Sigmoid colon (tissue), 7 donors: Measurements from ENCODE around the gene CCDC171. TPM values are rescaled to one million over a fixed set of nuclear protein-coding genes. Genes with fewer than 3 reads are reported as not detected.
"Not testable (repeated sequence)": the region's sequence is repeated elsewhere in the genome, so short reads cannot be mapped to it uniquely, and the experiment has no call there.

Source experiments
- DNase-seq: peaks from one replicate; pipeline ENCODE4 v3.0.0-alpha.2; 2019
- H3K27ac ChIP-seq, 4 donors: fragments of 200-600 bp; sonication (generic); one replicate each; pipeline ENCODE4 v1.5.1; 2016 to 2019; ENCODE audit warnings: mild to moderate bottlenecking in 1 of 4
- H3K27me3 ChIP-seq, 3 donors: fragments of 200-600 bp; sonication (generic); one replicate each; pipeline ENCODE4 v1.5.1; 2019; ENCODE audit warnings: mild to moderate bottlenecking in 1 of 3
- H3K36me3 ChIP-seq, 4 donors: fragments of 200-600 bp; sonication (generic); one replicate each; pipeline ENCODE4 v1.5.1; 2016 to 2019
- H3K4me1 ChIP-seq, 4 donors: fragments of 200-600 bp; sonication (generic); one replicate each; pipeline ENCODE4 v1.5.1; 2017 to 2019
- H3K4me3 ChIP-seq, 4 donors: fragments of 200-600 bp; sonication (generic); one replicate each; pipeline ENCODE4 v1.5.1; 2017 to 2019; ENCODE audit warnings: mild to moderate bottlenecking in 2 of 4, moderate library complexity in 1 of 4
- H3K9me3 ChIP-seq, 4 donors: fragments of 200-600 bp in 3 of 4; sonication (generic) in 3 of 4; one replicate each; pipeline versions ENCODE4 v1.5.1 to v1.6.1; 2013 to 2019
- EP300 ChIP-seq, 4 donors: sonication (generic); formaldehyde crosslinking; IDR thresholded peaks; one replicate each; pipeline ENCODE4 v1.6.1; 2017; ENCODE audit warnings: antibody characterized with exemption in 4 of 4
- POLR2A ChIP-seq, 2 donors: fragments of 450-650 bp; IDR thresholded peaks; one replicate each; pipeline ENCODE4 v1.6.1; 2016; ENCODE audit warnings: antibody characterized with exemption in 2 of 2, mild to moderate bottlenecking in 2 of 2, moderate library complexity in 2 of 2
- POLR2AphosphoS5 ChIP-seq, 4 donors: sonication (generic); formaldehyde crosslinking; IDR thresholded peaks; one replicate each; pipeline ENCODE4 v1.6.1; 2017; ENCODE audit warnings: antibody characterized with exemption in 4 of 4
- WGBS, 2 donors: extraction: QIAGEN DNeasy Blood & Tissue Kit; methylation state at CpG; one replicate each; pipeline ENCODE4 v1.1.7; 2013; 5-methylcytosine and 5-hydroxymethylcytosine counted together
- intact Hi-C: fragments of 100-400 bp; cut with DNase I; formaldehyde crosslinking; loops from one replicate; pipeline ENCODE4 v1.15.1; 2023
- polyA plus RNA-seq, 3 donors: library from polyadenylated mRNA; stranded (reverse); fragments of 200-250 nt; gene quantifications; one replicate each; pipeline ENCODE4 v1.2.3, GENCODE V29; 2013
- total RNA-seq, 4 donors: library from RNA; depleted of rRNA; stranded (reverse); fragments of >200 nt; gene quantifications; one replicate each; pipeline ENCODE4 v1.1.0, GENCODE V29; 2016
- TF ChIP-seq, protein P1 (sequence below), 4 experiments: fragments of 450-650 bp in 3 of 4; fragments of 200-600 bp in 1 of 4; IDR thresholded peaks; one replicate each; pipeline ENCODE4 v1.5.1; 2016 to 2019; ENCODE audit warnings: antibody characterized with exemption in 4 of 4, mild to moderate bottlenecking in 3 of 4, moderate library complexity in 2 of 4
- donor health status: healthy with polysubstance abuse.
- donor health status: Bipolar disorder and iron deficiency.
- donor health status: healthy.

CCDC171 gene
- total and polyA plus RNA-seq, 7 donors, result 0.46 to 6.1 (median 2.9) TPM

- Histone ChIP-seq H3K4me1 (no peaks in the 10 kb centered on the region), H3K9me3 (no peaks in the 10 kb centered on the region), H3K27ac (no peak overlapping the region), H3K36me3 (no peaks in the 10 kb centered on the region), H3K27me3 (no peaks in the 10 kb centered on the region), H3K4me3 (no peak overlapping the region)
- intact Hi-C loops, result no loop called here
- TF ChIP-seq, protein P1, sequence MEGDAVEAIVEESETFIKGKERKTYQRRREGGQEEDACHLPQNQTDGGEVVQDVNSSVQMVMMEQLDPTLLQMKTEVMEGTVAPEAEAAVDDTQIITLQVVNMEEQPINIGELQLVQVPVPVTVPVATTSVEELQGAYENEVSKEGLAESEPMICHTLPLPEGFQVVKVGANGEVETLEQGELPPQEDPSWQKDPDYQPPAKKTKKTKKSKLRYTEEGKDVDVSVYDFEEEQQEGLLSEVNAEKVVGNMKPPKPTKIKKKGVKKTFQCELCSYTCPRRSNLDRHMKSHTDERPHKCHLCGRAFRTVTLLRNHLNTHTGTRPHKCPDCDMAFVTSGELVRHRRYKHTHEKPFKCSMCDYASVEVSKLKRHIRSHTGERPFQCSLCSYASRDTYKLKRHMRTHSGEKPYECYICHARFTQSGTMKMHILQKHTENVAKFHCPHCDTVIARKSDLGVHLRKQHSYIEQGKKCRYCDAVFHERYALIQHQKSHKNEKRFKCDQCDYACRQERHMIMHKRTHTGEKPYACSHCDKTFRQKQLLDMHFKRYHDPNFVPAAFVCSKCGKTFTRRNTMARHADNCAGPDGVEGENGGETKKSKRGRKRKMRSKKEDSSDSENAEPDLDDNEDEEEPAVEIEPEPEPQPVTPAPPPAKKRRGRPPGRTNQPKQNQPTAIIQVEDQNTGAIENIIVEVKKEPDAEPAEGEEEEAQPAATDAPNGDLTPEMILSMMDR (IDR thresholded peaks at IDR 0.05), result no peak
- TF ChIP-seq POLR2AphosphoS5 (IDR thresholded peaks at IDR 0.05) (no peak), EP300 (IDR thresholded peaks at IDR 0.05) (no peak), POLR2A (IDR thresholded peaks at IDR 0.05) (no peak)
- WGBS, 2 donors, result 91 to 94% methylated on average over 3 of the region's 3 CpGs
- DNase-seq, result no peak
Observed at GRCh38 chr9:15522130-15522755, 30.6 kb upstream of the CCDC171 start.

GRCh38 chr9:15524845-15525455 is 27.9 kb upstream of the CCDC171 start:
- no peak for DNase-seq
- no peak overlapping the region for H3K4me3 ChIP-seq
- H3K27me3 ChIP-seq, result no peaks in the 10 kb centered on the region
- H3K36me3 ChIP-seq, result no peaks in the 10 kb centered on the region
- H3K9me3 ChIP-seq, result no peaks in the 10 kb centered on the region
- TF ChIP-seq POLR2A (IDR thresholded peaks at IDR 0.05) (no peak), EP300 (IDR thresholded peaks at IDR 0.05) (no peak), POLR2AphosphoS5 (IDR thresholded peaks at IDR 0.05) (no peak)
- TF ChIP-seq, protein P1 (IDR thresholded peaks at IDR 0.05), result no peak
- H3K27ac ChIP-seq, result no peak overlapping the region
- intact Hi-C loops, result no loop called here
- 76 to 77% methylated on average over 8 of the region's 8 CpGs for WGBS, 2 donors
- H3K4me1 ChIP-seq, result no peaks in the 10 kb centered on the region

- DNase-seq, result no peak
- TF ChIP-seq POLR2A (IDR thresholded peaks at IDR 0.05), result no peak
- TF ChIP-seq, protein P1 (IDR thresholded peaks at IDR 0.05), result no peak
- TF ChIP-seq EP300 (IDR thresholded peaks at IDR 0.05), result no peak
- no peak for TF ChIP-seq POLR2AphosphoS5 (IDR thresholded peaks at IDR 0.05)
- Histone ChIP-seq H3K27me3 (no peaks in the 10 kb centered on the region), H3K4me3 (no peak overlapping the region), H3K9me3 (no peaks in the 10 kb centered on the region), H3K27ac (no peak overlapping the region), H3K36me3 (no peaks in the 10 kb centered on the region), H3K4me1 (no peaks in the 10 kb centered on the region)
- 48 to 98% methylated on average over 2 of the region's 2 CpGs for WGBS, 2 donors
- intact Hi-C loops, result no loop called here
Observed at GRCh38 chr9:15525958-15526357, 26.9 kb upstream of the CCDC171 start.

DNA sequence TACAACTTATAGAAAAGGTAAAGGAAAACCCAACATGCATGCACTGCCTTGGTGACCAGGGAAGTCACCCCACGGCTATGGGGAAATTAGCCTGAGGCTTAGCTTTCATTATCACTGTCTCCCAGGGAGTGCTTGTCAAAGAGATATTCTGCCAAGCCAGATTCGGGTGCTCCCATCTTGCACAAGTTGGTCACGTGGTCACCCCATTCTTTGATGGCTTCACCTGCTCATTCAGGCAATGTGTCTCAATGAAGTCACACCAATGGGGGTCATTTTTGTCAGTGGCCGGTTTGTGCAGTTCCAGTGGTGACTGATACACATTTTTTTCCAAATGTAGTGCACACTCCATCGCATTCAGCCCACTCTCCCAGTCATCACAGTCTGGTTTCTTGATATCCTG is 25.8 kb upstream of the CCDC171 start:
- H3K4me1 ChIP-seq, DNase-seq, intact Hi-C loops, H3K27ac ChIP-seq, H3K36me3 ChIP-seq, H3K9me3 ChIP-seq, H3K4me3 ChIP-seq, H3K27me3 ChIP-seq: not testable (repeated sequence)
- WGBS, 2 donors, result 97% methylated on average over 5 of the region's 5 CpGs

DNA sequence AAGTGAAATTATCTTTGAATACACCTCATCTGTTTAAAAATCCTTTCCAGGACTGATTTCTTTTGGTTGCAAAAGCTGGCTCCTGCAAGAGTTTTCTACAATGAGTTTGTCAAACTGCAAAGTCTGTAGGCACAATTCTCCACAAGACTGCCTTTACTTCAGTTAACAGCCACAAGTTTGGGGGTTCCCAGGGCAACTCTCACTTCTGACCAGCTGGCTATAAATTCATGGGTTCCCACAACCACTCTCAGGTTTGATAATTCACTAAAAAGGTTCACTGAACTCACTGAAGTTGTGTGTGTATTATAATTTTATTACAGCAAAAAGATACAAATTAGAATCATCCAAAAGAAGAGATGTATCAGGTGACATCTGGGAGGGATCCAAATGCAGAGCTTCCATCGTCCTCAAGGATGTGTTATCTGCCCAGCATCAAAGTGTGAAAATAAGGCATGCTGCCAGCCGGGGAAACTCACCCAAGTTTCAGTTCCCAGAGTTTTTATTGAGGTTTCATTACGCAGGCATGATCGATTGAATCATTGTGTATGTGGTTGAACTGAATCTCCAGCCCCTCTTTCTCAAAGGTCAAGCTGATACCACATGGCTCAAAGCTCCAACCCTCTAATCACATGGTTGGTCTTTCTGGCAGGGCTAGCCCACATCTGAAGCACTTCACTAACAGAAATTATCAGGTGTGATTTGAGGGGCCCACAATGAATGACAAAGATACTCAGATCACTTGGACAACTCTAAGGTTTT is 23.1 kb upstream of the CCDC171 start:
- Histone ChIP-seq H3K27me3 (no peaks in the 10 kb centered on the region), H3K4me3 (no peak overlapping the region), H3K9me3 (no peaks in the 10 kb centered on the region), H3K4me1 (no peaks in the 10 kb centered on the region), H3K27ac (no peak overlapping the region), H3K36me3 (no peaks in the 10 kb centered on the region)
- TF ChIP-seq POLR2AphosphoS5 (IDR thresholded peaks at IDR 0.05) (no peak), EP300 (IDR thresholded peaks at IDR 0.05) (no peak), POLR2A (IDR thresholded peaks at IDR 0.05) (no peak)
- TF ChIP-seq, protein P1 (IDR thresholded peaks at IDR 0.05), result no peak
- 67 to 72% methylated on average over 4 of the region's 4 CpGs for WGBS, 2 donors
- intact Hi-C loops, result no loop called here
- DNase-seq, result no peak
